SK-N-SH treated with all-trans-retinoic acid at 6 μM for 48 hours (cell line): ENCODE measurements around the gene PRR29.

Source experiments
- ATAC-seq: fragments of 200-7000 bp; cut with Tn5 transposase; 3 replicates; pipeline ENCODE4 v1.9.1; 2020; ENCODE audit warnings: mild to moderate bottlenecking, moderate library complexity
- ARNTL ChIP-seq: fragments of 450-650 bp; formaldehyde crosslinking; IDR thresholded peaks from 2 replicates; pipeline ENCODE4 v1.5.0; 2020; ENCODE audit warnings: low read depth, mild to moderate bottlenecking, moderate library complexity, borderline replicate concordance
- BACH2 ChIP-seq: fragments of 250-450 bp; sonication (Bioruptor Pico); IDR thresholded peaks from 2 replicates; pipeline ENCODE4 v1.9.0; 2021; ENCODE audit warnings: mild to moderate bottlenecking, borderline replicate concordance
- CSDC2 ChIP-seq: fragments of 250-450 bp; sonication (Bioruptor Pico); IDR thresholded peaks from 2 replicates; pipeline ENCODE4 v1.5.0; 2020; ENCODE audit warnings: mild to moderate bottlenecking, moderate library complexity
- CSRNP3 ChIP-seq: fragments of 250-450 bp; sonication (Bioruptor Pico); IDR thresholded peaks from 2 replicates; pipeline ENCODE4 v1.5.1; 2021; ENCODE audit warnings: mild to moderate bottlenecking, moderate library complexity
- ESRRG ChIP-seq: fragments of 250-450 bp; sonication (Bioruptor Pico); IDR thresholded peaks from 2 replicates; pipeline ENCODE4 v1.6.1; 2021; ENCODE audit warnings: mild to moderate bottlenecking
- GLIS3 ChIP-seq: fragments of 250-450 bp; sonication (Bioruptor Pico); IDR thresholded peaks from 2 replicates; pipeline ENCODE4 v1.5.0; 2020; ENCODE audit warnings: mild to moderate bottlenecking, moderate library complexity
- OSR1 ChIP-seq: fragments of 250-450 bp; sonication (Bioruptor Pico); IDR thresholded peaks from 2 replicates; pipeline ENCODE4 v1.8.0; 2022; ENCODE audit warnings: moderate library complexity, mild to moderate bottlenecking, inconsistent platforms
- PATZ1 ChIP-seq: fragments of 250-450 bp; sonication (Bioruptor Pico); IDR thresholded peaks from 2 replicates; pipeline ENCODE4 v1.8.0; 2020; ENCODE audit warnings: mild to moderate bottlenecking, moderate library complexity, borderline replicate concordance
- POU6F1 ChIP-seq: fragments of 250-450 bp; sonication (Bioruptor Pico); IDR thresholded peaks from 2 replicates; pipeline ENCODE4 v1.8.0; 2021; ENCODE audit warnings: low read depth, mild to moderate bottlenecking, moderate library complexity, borderline replicate concordance
- PPARA ChIP-seq: fragments of 250-450 bp; sonication (Bioruptor Pico); IDR thresholded peaks from 2 replicates; pipeline ENCODE4 v1.5.0; 2020; ENCODE audit warnings: mild to moderate bottlenecking, borderline replicate concordance
- RARB ChIP-seq: fragments of 250-450 bp; sonication (Bioruptor Pico); IDR thresholded peaks from 2 replicates; pipeline ENCODE4 v1.8.0; 2021; ENCODE audit warnings: mild to moderate bottlenecking, moderate library complexity
- SNAI2 ChIP-seq: fragments of 250-450 bp; sonication (Bioruptor Pico); IDR thresholded peaks from 2 replicates; pipeline ENCODE4 v1.5.0; 2020; ENCODE audit warnings: mild to moderate bottlenecking, moderate library complexity
- TOX ChIP-seq: fragments of 250-450 bp; sonication (Bioruptor Pico); IDR thresholded peaks from 2 replicates; pipeline ENCODE4 v1.8.0; 2021; ENCODE audit warnings: mild to moderate bottlenecking, moderate library complexity, borderline replicate concordance
- TSHZ2 ChIP-seq: fragments of 250-450 bp; sonication (Bioruptor Pico); IDR thresholded peaks from 2 replicates; pipeline ENCODE4 v1.5.0; 2020; ENCODE audit warnings: mild to moderate bottlenecking, moderate library complexity
- ZC3H10 ChIP-seq: fragments of 250-450 bp; sonication (Bioruptor Pico); IDR thresholded peaks from 2 replicates; pipeline ENCODE4 v1.5.1; 2021; ENCODE audit warnings: mild to moderate bottlenecking, moderate library complexity
- ZFP3 ChIP-seq: fragments of 250-450 bp; sonication (Bioruptor Pico); IDR thresholded peaks from 2 replicates; pipeline ENCODE4 v1.5.0; 2020; ENCODE audit warnings: mild to moderate bottlenecking, moderate library complexity
- ZFP30 ChIP-seq: fragments of 450-650 bp; formaldehyde crosslinking; IDR thresholded peaks from 2 replicates; pipeline ENCODE4 v1.5.0; 2022; ENCODE audit warnings: mild to moderate bottlenecking, moderate library complexity
- ZNF565 ChIP-seq: fragments of 450-650 bp; formaldehyde crosslinking; conservative IDR thresholded peaks from 2 replicates; pipeline ENCODE4 v1.5.0; 2020; ENCODE audit warnings: low read depth, mild to moderate bottlenecking, moderate library complexity
- ZNF70 ChIP-seq: fragments of 450-650 bp; formaldehyde crosslinking; IDR thresholded peaks from 2 replicates; pipeline ENCODE4 v1.5.0; 2020; ENCODE audit warnings: mild to moderate bottlenecking, moderate library complexity
- ZNF8 ChIP-seq: fragments of 450-650 bp; formaldehyde crosslinking; IDR thresholded peaks from 2 replicates; pipeline ENCODE4 v1.5.0; 2020; ENCODE audit warnings: mild to moderate bottlenecking, moderate library complexity

Gene PRR29

GRCh38 chr17:64024215-64024654 is 26.1 kb downstream of the PRR29 start:
- ATAC-seq = no peak
- TF ChIP-seq TOX (CRISPR knock-in tag) = no peak
- no peak for TF ChIP-seq ARNTL (CRISPR knock-in tag)
- TF ChIP-seq ZFP30 (CRISPR knock-in tag) = no peak
- TF ChIP-seq POU6F1 (CRISPR knock-in tag) = no peak
- no peak for TF ChIP-seq SNAI2 (CRISPR knock-in tag)
- TF ChIP-seq PPARA = no peak
- no peak for TF ChIP-seq ZNF565 (CRISPR knock-in tag)
- no peak for TF ChIP-seq OSR1
- no peak for TF ChIP-seq ESRRG (CRISPR knock-in tag)
- TF ChIP-seq ZNF70 (CRISPR knock-in tag) = no peak
- no peak for TF ChIP-seq PATZ1 (CRISPR knock-in tag)
- no peak for TF ChIP-seq CSDC2 (CRISPR knock-in tag)
- TF ChIP-seq TSHZ2 = no peak
- TF ChIP-seq GLIS3 (CRISPR knock-in tag) = no peak
- TF ChIP-seq RARB (CRISPR knock-in tag) = no peak
- no peak for TF ChIP-seq CSRNP3
- no peak for TF ChIP-seq ZFP3
- no peak for TF ChIP-seq BACH2

- ATAC-seq = peak; percentile 7; the same call in 1 of the 3 replicates
- TF ChIP-seq ZNF8 (CRISPR knock-in tag) (no peak), ESRRG (CRISPR knock-in tag) (no peak), CSRNP3 (no peak), TSHZ2 (no peak), PATZ1 (CRISPR knock-in tag) (no peak), CSDC2 (CRISPR knock-in tag) (no peak), ARNTL (CRISPR knock-in tag) (no peak), ZC3H10 (CRISPR knock-in tag) (no peak), GLIS3 (CRISPR knock-in tag) (no peak), POU6F1 (CRISPR knock-in tag) (no peak), ZNF70 (CRISPR knock-in tag) (no peak), BACH2 (no peak)
Observed at GRCh38 chr17:64024781-64025731, 26.9 kb downstream of the PRR29 start.
